Left renal pelvis (tissue), 4 donors: ENCODE measurements around the gene CPM. TPM values are rescaled to one million over a fixed set of nuclear protein-coding genes. Genes with fewer than 3 reads are reported as not detected.

Experiments used
- DNase-seq, 4 donors: peaks; one replicate each; pipeline ENCODE4 v3.0.0-alpha.2; 2013; ENCODE audit warnings: low read depth in 4 of 4, low spot score in 3 of 4
- polyA plus RNA-seq, 4 donors: library from polyadenylated mRNA; unstranded; fragments of 120-200 nt; gene quantifications; one replicate each; pipeline ENCODE4 v1.2.1, GENCODE V29; 2013; ENCODE audit not compliant: insufficient read length in 4 of 4

Gene CPM
- polyA plus RNA-seq, 4 donors: 2.2 to 29.2 (median 26.7) TPM

DNA sequence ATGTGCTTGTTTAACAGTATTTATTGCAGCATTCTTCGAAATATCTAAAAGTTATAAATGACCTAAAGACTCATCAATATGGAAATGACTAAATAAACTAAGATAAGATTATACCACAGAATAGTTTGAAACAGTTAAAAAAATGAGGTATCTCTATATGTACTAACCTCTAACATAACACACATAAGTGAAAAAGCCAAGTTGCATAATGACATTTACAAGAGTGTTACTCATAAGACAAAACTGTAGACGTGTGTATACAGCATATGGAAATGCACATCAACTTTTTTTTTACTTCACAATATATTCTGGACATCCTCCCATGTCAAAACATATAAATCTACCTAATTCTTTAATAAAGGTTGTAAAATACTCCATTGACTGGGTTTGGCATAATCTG lies 22.8 kb downstream of the CPM start:
- DNase-seq: no peak

GRCh38 chr12:68908076-68908475 lies 24.9 kb downstream of the CPM start:
- DNase-seq: no peak

DNA sequence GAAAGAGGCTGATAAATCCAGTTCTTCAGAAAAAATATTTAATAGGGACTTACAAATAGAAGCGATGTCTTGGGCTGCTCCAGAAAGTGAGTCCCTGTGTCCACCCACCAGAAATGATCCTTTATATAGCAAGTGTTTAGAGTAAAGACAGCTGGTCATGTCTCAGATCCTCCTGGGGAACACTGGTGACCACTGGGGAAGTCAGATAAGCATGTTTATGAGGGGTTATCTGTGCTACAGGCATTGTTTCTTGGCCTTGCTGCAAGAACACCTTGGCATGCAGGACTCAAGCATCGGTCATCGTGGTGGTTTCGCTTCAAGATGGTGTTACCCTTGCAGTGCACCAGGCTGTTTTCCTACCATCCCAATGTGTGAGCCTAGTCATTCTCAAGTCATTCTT lies 27.2 kb downstream of the CPM start:
- DNase-seq: no peak

GRCh38 chr12:68904351-68904962 lies 28.5 kb downstream of the CPM start:
- DNase-seq: no peak

- DNase-seq: no peak
Observed at GRCh38 chr12:68903511-68903910, 29.5 kb downstream of the CPM start.

- no peak for DNase-seq
Observed at GRCh38 chr12:68901551-68901950, 31.4 kb downstream of the CPM start.

GRCh38 chr12:68901145-68901544 lies 31.8 kb downstream of the CPM start:
- DNase-seq: no peak

DNA sequence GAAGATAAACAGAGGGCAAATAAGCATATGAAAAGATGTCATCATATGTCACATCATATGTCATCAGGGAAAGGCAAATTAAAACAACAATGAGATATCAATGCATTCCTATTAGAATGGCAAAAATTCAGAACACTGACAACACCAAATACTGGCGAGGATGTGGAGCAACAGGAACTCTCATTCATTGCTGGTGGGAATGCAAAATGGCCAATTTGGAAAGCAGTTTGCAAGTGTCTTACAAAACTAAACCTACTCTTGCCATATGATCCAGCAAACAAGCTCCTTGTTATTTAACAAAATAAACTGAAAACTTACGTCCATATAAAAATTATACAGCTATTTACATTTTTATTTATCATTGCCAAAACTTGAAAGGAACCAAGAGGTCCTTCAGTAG lies 32.7 kb downstream of the CPM start:
- DNase-seq: no peak

GRCh38 chr12:68899251-68899771 lies 33.7 kb downstream of the CPM start:
- DNase-seq: peak in 1 of 4 donors; percentile 22

DNA sequence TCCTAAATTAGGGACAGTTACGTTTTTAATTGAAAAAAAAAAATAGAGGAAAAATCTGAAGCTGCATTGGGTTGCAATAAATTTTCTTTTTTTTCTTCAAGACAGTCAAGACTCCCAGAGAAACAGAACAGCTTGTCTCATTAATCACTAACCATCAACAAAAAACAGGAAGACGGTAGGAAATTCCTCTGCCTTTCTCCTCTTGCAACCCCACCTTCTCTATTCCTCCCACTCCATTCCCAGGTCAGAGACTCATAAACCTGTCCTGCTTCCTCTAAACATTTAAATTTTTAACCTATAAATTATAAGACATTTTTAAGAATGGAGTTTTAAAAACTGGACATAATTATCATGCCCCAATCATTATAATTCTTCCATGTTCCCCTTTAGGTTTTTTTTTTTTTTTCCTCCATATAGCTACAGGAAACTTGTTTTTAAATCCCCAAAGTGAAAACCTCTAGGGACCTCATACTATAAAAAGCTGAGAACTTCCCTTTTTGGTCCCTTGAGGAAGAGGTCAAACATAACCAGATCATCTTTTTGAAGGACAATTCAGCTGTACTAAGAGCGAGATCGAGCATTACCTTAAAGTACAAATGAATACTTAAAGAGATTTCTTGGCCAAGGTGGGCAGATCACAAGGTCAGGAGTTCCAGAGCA lies 36.0 kb downstream of the CPM start:
- DNase-seq: peak in 1 of 4 donors; percentile 20

DNA sequence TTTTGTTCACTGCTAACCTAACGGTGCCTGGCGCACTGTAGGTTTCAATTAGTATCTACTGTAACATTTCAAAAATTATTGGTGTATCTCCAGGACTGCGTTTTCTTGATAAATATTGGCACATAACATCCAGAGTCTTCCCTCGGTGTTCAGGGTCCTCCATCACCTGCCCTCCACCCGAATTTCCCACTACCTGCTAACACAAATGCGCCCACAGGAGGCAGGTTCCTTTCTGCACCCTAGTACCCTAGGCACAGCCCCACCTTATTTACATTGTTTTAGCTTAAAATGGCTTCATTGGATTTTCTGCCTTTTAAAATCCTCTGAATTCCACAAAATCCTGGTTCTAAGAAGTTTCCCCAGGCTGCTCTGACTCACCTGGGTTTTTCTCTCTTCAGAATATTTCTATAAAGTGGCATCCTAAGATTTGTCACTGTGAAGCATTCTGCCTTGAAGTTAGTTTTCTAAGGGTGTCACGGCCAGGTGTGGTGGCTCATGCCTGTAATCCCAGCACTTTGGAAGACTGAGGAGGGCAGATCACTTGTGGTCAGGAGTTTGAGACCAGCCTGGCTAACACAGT lies 38.6 kb downstream of the CPM start:
- no peak for DNase-seq

- DNase-seq: no peak
Observed at GRCh38 chr12:68893741-68894140, 39.2 kb downstream of the CPM start.

- DNase-seq: no peak
Observed at GRCh38 chr12:68893201-68893600, 39.8 kb downstream of the CPM start.

DNA sequence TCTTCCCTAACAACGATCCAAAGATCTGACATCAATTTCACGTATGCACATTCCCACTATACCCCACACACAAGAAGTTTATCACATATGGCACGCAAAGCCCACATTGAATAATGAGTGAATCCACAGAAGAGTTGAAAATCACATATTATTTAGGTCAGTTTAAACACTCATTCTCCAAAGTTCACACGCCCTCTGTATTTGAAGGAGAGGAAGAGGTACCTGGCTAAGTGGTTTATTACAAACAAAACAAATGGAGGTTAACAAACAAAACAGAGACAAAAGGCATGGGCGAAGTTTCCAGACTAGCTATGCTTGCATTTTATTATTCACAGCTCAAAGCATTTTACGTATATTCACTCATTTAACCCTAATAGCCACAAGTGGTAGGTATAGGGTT lies 41.8 kb downstream of the CPM start:
- DNase-seq: no peak

GRCh38 chr12:68890701-68891113 lies 42.3 kb downstream of the CPM start:
- DNase-seq: no peak

DNA sequence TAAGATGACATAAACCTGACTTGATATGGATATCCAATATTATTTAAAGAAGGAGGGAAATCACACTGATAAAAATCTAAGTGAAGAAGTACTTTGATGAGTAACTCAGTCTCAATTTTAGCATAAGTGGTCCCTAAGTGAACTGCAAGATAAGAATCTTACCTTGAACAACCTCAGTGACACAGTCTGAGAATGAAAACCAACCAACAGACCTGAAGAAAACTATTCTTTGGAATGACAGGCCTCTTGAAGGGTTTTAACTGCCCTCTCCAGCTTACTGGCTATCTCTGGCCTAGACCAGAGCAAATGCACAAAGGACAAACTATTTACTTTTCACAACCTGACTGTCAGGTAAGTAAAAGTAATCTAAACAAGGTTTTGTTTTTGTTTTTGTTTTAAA lies 44.7 kb downstream of the CPM start:
- DNase-seq: no peak

- DNase-seq: no peak
Observed at GRCh38 chr12:68887641-68888040, 45.3 kb downstream of the CPM start.

GRCh38 chr12:68886636-68887572 lies 46.1 kb downstream of the CPM start:
- DNase-seq: no peak

DNA sequence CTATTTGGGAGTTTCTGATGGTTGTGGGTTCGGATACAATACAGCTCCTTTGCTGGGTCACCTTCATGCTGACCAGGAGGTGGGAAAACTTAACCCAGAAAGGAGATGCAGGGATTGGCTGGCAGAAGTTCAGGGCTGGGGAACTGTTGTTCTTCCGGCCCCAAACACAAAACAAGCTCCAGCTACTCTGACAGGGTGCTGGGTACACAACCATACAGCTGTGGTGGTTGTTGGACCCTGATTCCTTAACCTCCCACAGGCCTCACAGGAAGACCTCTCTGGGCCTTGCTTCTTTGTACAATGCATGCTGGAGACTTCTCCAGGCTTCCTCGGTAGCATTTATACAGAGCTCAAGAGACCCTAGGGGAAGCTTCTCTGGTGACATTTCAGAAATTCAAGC lies 47.6 kb downstream of the CPM start:
- DNase-seq: no peak

- DNase-seq: no peak
Observed at GRCh38 chr12:68884251-68884650, 48.7 kb downstream of the CPM start.

GRCh38 chr12:68883151-68883550 lies 49.8 kb downstream of the CPM start:
- no peak for DNase-seq
